GM21619 (cell line): ENCODE measurements around the gene RTN4R.
"Not testable (repeated sequence)": the region's sequence is repeated elsewhere in the genome, so short reads cannot be mapped to it uniquely, and the experiment has no call there.

ENCODE experiments used
- ATAC-seq: cut with Tn5 transposase; IDR thresholded peaks from one replicate; pipeline ENCODE4 v1.9.1; 2021; ENCODE audit not compliant: unreplicated experiment

RTN4R gene

DNA sequence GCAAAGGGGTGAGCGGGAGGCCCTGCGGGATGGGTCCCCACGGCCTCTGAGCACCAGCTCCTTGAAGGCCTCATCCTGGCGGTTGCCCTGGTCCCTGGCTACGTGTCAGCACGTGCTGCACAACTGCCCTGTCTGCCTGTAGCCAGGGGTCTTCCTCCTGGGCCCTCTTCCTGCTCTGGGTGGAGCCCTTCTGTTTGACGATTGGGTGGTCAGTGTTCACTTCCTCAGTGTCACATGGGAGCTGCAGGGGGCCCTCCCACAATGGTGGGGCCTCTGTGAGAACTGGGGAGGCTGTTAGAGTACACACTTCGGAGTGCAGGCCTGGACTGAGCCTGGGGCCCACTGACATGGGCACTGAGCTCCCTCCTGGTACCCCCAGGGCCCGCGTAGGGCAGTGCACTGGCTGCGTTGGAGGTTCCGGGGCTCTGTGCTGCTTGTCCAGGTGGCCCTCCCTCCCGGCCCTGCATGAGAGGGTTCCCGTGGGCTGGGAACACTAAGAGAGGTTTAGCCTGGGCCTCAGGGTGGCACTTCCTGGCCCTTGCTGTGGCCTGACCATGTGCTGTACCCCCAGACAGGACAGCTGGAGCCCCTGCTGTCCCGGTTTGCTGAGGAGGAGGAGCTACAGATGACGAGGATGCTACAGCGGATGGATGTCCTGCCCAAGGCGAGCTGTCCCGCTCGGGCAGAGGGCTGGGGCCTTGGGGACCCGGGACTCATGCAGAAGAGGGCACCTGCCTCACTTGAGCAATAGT lies 38.0 kb upstream of the RTN4R start:
- ATAC-seq: no peak

GRCh38 chr22:20305230-20305893 lies 37.2 kb upstream of the RTN4R start:
- not testable (repeated sequence) for ATAC-seq

DNA sequence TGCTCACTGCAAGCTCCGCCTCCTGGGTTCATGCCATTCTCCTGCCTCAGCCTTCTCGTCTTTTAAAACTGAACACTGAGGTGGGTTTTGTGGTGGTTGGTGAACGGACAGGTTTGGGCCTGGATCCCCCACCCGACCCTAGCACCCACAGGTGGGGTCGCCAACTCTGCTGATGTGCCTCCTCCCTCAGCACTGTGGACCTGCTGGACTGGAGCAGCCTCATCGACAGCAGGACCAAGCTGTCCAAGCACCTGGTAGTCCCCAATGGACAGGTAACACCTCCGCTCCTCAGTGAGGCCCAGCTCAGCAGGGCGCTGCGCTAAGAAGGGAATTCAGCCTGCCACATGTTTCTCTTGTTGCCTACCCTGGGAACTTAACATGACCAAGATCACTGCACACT lies 36.5 kb upstream of the RTN4R start:
- ATAC-seq: no peak

GRCh38 chr22:20303229-20303534 lies 35.1 kb upstream of the RTN4R start:
- not testable (repeated sequence) for ATAC-seq

DNA sequence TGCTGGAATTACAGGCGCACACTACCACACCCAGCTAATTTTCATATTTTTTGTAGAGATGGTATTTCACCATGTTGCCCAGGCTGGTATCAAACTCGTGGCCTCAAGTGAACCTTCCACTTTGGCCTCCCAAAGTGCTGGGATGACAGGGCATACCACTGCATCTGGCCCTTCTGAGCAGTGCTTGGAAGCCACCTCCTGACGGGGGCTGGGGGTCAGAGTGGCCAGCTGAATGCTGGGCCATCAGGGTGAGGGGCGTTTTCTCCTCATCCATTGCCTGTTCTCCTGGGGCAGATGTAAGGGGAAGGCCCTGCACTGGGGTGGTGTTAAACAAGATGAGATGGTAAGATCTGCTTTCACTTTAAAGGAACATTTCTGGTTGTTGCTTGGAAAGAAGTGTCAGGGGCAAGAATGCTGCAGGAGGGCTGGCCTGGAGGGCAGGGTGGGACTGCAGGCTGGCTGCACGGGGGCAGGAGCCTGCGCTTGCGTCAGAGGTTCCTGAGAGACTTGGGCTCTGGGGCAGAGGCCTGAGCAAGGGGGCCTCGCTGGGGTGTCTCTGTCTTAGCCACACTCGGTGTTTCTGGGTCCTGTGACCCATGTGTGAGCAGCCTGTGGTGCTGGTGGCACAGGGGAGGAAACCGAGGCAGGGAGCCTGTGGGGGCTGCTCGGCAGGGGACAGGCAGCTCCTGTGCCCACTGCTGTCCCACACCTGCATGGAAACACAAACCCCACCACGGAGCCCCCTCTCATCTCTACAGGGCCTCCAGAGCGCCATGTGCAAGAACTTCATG lies 34.5 kb upstream of the RTN4R start:
- ATAC-seq: no peak

- no peak for ATAC-seq
These were observed 31.6 kb upstream of the RTN4R start for GRCh38 chr22:20299746-20300136.

DNA sequence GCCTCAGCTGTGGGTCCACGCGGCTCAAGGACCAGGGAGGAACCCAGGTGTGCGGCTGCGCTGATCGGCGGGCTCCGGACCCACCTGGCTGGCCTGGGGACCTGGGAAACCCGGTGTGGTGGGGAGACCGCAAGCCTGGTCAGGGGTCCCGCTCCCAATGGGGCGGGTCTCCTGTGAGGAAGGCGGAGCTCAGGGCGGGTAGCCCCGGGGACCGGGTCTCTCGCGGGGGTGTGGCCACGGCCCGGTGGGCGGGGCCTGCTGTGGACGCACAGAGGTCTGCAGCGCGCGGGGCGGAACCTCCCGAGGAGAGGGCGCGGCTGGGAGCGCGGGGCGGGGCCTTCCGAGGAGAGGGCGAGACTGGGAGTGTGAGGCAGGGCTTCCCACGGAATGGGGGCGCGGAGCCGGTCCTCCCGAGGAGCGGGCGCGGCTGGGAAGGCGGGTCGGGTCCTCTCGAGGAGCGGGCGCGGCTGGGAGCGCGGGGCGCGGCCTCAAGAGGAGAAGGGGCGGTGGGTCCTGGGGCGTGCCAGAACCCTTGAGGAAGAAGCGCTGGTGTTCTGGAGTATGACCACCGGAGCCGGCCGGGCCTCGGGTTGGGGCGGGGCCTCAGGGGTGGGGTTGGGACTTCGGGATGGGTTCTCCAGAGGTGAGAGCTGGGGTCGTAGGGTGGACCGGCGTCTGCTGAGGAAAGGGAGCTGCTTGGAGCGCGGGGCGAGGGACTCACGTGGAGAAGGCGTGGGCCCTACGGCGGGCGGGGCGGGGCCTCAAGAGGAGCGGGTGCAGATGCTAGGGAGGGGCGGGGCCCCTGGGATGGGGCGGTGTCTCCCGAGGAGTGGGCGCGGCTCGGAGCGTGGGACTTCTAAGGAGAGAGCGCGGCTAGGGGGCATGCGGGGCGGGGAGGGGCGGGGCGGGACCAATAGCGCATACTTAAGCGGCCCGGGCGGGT lies 31.0 kb upstream of the RTN4R start:
- ATAC-seq: no peak

DNA sequence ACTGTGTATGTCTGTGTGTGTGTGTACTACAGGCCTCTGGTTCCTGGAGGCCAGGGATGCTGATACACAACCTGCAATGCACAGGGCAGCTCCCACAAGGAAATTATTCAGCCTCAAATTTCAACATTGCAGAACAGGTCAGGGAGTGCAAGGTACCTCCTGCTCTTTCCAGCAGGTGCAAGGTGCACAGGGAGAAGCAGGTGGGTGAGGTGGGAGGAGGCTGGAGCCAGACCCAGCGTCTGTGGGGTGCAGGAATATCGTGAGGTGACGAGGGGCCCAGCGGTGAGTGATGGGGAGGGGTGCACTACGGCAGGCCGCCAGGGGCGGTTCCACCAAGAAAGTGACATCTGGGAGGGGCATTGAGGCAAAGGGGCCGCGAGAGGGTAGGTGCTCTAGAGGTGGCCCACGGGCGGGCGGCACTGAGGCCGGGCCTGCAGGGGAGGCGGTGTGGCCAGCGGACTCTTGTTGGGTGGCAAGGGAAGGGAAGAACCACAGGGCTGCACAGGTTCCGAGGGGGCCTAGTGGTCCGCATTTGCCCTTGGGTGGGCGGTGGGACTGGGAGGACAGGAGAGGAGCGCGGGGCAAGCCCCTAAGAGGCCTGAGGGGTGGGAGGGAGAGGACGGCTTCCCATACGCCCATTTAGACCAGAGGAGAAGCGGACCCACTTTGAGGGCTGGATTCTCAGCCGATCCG lies 30.1 kb upstream of the RTN4R start:
- ATAC-seq: no peak

GRCh38 chr22:20297414-20298109 lies 29.4 kb upstream of the RTN4R start:
- no peak for ATAC-seq

DNA sequence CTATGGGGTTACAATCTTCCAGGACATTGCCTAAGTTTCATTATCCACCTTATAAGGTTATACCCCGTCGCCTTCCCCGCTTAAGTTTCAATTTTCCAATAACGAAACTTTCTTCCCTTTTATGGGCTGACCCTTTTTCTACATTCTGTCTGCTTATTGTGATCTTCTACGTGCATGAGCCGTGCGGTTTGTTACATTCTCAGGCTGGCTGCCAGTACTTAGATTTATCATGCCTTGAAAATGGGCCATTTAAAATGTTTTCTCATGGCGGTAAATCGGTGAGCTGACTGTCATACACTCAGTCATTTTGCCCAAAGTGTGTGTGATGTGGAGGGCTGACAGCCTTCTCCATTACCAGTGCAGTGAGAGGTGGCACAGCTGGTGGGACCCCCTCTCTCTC lies 28.5 kb upstream of the RTN4R start:
- no peak for ATAC-seq

GRCh38 chr22:20295262-20296064 lies 27.3 kb upstream of the RTN4R start:
- no peak for ATAC-seq

- ATAC-seq: no peak
These were observed 24.6 kb upstream of the RTN4R start for GRCh38 chr22:20292673-20293232.

- ATAC-seq: no peak
These were observed 24.0 kb upstream of the RTN4R start for GRCh38 chr22:20292108-20292507.

- ATAC-seq: no peak
These were observed 23.5 kb upstream of the RTN4R start for GRCh38 chr22:20291604-20292063.

DNA sequence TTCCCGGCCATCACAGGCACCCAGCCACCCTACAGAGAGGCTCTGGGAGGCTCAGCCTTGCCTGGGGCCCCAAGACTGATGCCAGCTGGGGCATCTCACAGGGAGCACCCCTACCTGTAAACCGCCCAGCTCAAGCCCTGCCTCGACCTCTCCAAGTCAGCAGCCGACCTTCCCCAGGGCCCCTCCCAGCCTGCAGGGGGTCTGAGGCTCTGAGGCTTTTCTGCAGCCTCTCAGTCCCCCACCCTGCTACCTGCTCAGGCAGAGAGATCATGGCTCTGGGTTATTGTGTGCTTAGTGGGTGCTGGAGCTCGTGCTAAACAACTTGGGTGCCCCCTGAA lies 23.1 kb upstream of the RTN4R start:
- ATAC-seq: no peak

GRCh38 chr22:20290578-20291248 lies 22.6 kb upstream of the RTN4R start:
- ATAC-seq: no peak

GRCh38 chr22:20290045-20290392 lies 21.9 kb upstream of the RTN4R start:
- ATAC-seq: no peak
